CD4-positive, alpha-beta T cell treated with Interleukin-21 for 1 hour (primary cell): ENCODE data around the gene PRKAG1.
A peak's percentile ranks its signal among the peaks of the same experiment; 100 is the strongest.

ENCODE experiments used
- DNase-seq: peaks from one replicate; pipeline ENCODE4 v3.0.0-alpha.2; 2020

PRKAG1 gene

GRCh38 chr12:48960834-48961233 lies 57.7 kb downstream of the PRKAG1 start:
- no peak for DNase-seq

GRCh38 chr12:48958049-48958388 lies 60.6 kb downstream of the PRKAG1 start:
- DNase-seq: no peak

- DNase-seq: peak; percentile 93
Measured at GRCh38 chr12:48957141-48958048, 61.2 kb downstream of the PRKAG1 start, which contains the start of gene ARF3. TSS of gene ARF3 (minus strand) at chr12:48957487. CDS start at chr12:48941095, 16,392 bp downstream.

- peak; percentile 59 for DNase-seq
Measured at GRCh38 chr12:48956279-48957140, 62.1 kb downstream of the PRKAG1 start.

- DNase-seq: no peak
Measured at GRCh38 chr12:48954841-48955501, 63.6 kb downstream of the PRKAG1 start.

- DNase-seq: no peak
Measured at GRCh38 chr12:48954061-48954460, 64.5 kb downstream of the PRKAG1 start.

GRCh38 chr12:48952691-48953090 lies 65.9 kb downstream of the PRKAG1 start:
- DNase-seq: no peak
